Measurements from ENCODE around the gene RNF43.
A peak's percentile ranks its signal among the peaks of the same experiment; 100 is the strongest.

RNF43 gene

GRCh38 chr17:58388302-58389190 lies 28.8 kb downstream of the RNF43 start:
- Histone ChIP-seq H3K27ac (ENCODE audit: low read length) (no peak overlapping the region), H3K27me3 (ENCODE audit: insufficient read depth, low read length) (no peaks in the 10 kb centered on the region), H3K4me1 (ENCODE audit: insufficient read depth, low read length) (peaks cover 19% of the 10 kb centered on the region)

GRCh38 chr17:58387834-58388233 lies 29.5 kb downstream of the RNF43 start:
- no peak overlapping the region for H3K4me3 ChIP-seq (ENCODE audit: low read length)
- no peak overlapping the region for H3K27ac ChIP-seq (ENCODE audit: low read length)
- no peak overlapping the region for H3K9ac ChIP-seq (ENCODE audit: low read depth, low read length)
- H3K4me1 ChIP-seq (ENCODE audit: insufficient read depth, low read length), result peaks cover 19% of the 10 kb centered on the region
- no peaks in the 10 kb centered on the region for H3K36me3 ChIP-seq (ENCODE audit: insufficient read depth, low read depth, low read length)
- H3K27me3 ChIP-seq (ENCODE audit: insufficient read depth, low read length), result no peaks in the 10 kb centered on the region
- no peaks in the 10 kb centered on the region for H3K9me3 ChIP-seq (ENCODE audit: insufficient read depth, low read depth, low read length)

More at GRCh38 chr17:58388302-58389190, 28.8 kb downstream of the RNF43 start:
- no peak overlapping the region for H3K9ac ChIP-seq (ENCODE audit: low read depth, low read length)
- H3K36me3 ChIP-seq (ENCODE audit: insufficient read depth, low read depth, low read length), result no peaks in the 10 kb centered on the region
- H3K4me3 ChIP-seq (ENCODE audit: low read length), result peak overlapping the region; percentile 39; the same call in 1 of the 2 replicates
- H3K9me3 ChIP-seq (ENCODE audit: insufficient read depth, low read depth, low read length), result no peaks in the 10 kb centered on the region

GRCh38 chr17:58386708-58387107 lies 30.6 kb downstream of the RNF43 start:
- Histone ChIP-seq H3K4me3 (ENCODE audit: low read length) (no peak overlapping the region), H3K9me3 (ENCODE audit: insufficient read depth, low read depth, low read length) (no peaks in the 10 kb centered on the region), H3K27me3 (ENCODE audit: insufficient read depth, low read length) (no peaks in the 10 kb centered on the region), H3K27ac (ENCODE audit: low read length) (no peak overlapping the region), H3K4me1 (ENCODE audit: insufficient read depth, low read length) (peaks cover 19% of the 10 kb centered on the region), H3K36me3 (ENCODE audit: insufficient read depth, low read depth, low read length) (no peaks in the 10 kb centered on the region), H3K9ac (ENCODE audit: low read depth, low read length) (no peak overlapping the region)

- Histone ChIP-seq H3K4me1 (ENCODE audit: insufficient read depth, low read length) (peaks cover 19% of the 10 kb centered on the region), H3K9me3 (ENCODE audit: insufficient read depth, low read depth, low read length) (no peaks in the 10 kb centered on the region), H3K27me3 (ENCODE audit: insufficient read depth, low read length) (no peaks in the 10 kb centered on the region), H3K4me3 (ENCODE audit: low read length) (no peak overlapping the region), H3K36me3 (ENCODE audit: insufficient read depth, low read depth, low read length) (no peaks in the 10 kb centered on the region), H3K27ac (ENCODE audit: low read length) (no peak overlapping the region), H3K9ac (ENCODE audit: low read depth, low read length) (no peak overlapping the region)
Observed at GRCh38 chr17:58385359-58385899, 31.9 kb downstream of the RNF43 start.

GRCh38 chr17:58384897-58385296 lies 32.4 kb downstream of the RNF43 start:
- Histone ChIP-seq H3K4me1 (ENCODE audit: insufficient read depth, low read length) (peaks cover 19% of the 10 kb centered on the region), H3K9me3 (ENCODE audit: insufficient read depth, low read depth, low read length) (no peaks in the 10 kb centered on the region), H3K4me3 (ENCODE audit: low read length) (no peak overlapping the region), H3K27me3 (ENCODE audit: insufficient read depth, low read length) (no peaks in the 10 kb centered on the region), H3K9ac (ENCODE audit: low read depth, low read length) (no peak overlapping the region), H3K36me3 (ENCODE audit: insufficient read depth, low read depth, low read length) (no peaks in the 10 kb centered on the region), H3K27ac (ENCODE audit: low read length) (no peak overlapping the region)

GRCh38 chr17:58383892-58384462 lies 33.4 kb downstream of the RNF43 start:
- Histone ChIP-seq H3K36me3 (ENCODE audit: insufficient read depth, low read depth, low read length) (no peaks in the 10 kb centered on the region), H3K4me3 (ENCODE audit: low read length) (no peak overlapping the region), H3K9ac (ENCODE audit: low read depth, low read length) (no peak overlapping the region), H3K27me3 (ENCODE audit: insufficient read depth, low read length) (no peaks in the 10 kb centered on the region), H3K27ac (ENCODE audit: low read length) (no peak overlapping the region), H3K9me3 (ENCODE audit: insufficient read depth, low read depth, low read length) (no peaks in the 10 kb centered on the region), H3K4me1 (ENCODE audit: insufficient read depth, low read length) (peaks cover 13% of the 10 kb centered on the region)

GRCh38 chr17:58382872-58383242 lies 34.5 kb downstream of the RNF43 start:
- Histone ChIP-seq H3K4me3 (ENCODE audit: low read length) (no peak overlapping the region), H3K9ac (ENCODE audit: low read depth, low read length) (no peak overlapping the region), H3K27ac (ENCODE audit: low read length) (no peak overlapping the region), H3K9me3 (ENCODE audit: insufficient read depth, low read depth, low read length) (no peaks in the 10 kb centered on the region), H3K27me3 (ENCODE audit: insufficient read depth, low read length) (no peaks in the 10 kb centered on the region), H3K4me1 (ENCODE audit: insufficient read depth, low read length) (peaks cover 4% of the 10 kb centered on the region; the same call in 1 of the 2 replicates), H3K36me3 (ENCODE audit: insufficient read depth, low read depth, low read length) (no peaks in the 10 kb centered on the region)

- H3K4me1 ChIP-seq (ENCODE audit: insufficient read depth, low read length), result peaks cover 5% of the 10 kb centered on the region
- H3K27ac ChIP-seq (ENCODE audit: low read length), result no peak overlapping the region
- no peaks in the 10 kb centered on the region for H3K36me3 ChIP-seq (ENCODE audit: insufficient read depth, low read depth, low read length)
- no peaks in the 10 kb centered on the region for H3K27me3 ChIP-seq (ENCODE audit: insufficient read depth, low read length)
- H3K9me3 ChIP-seq (ENCODE audit: insufficient read depth, low read depth, low read length), result no peaks in the 10 kb centered on the region
- no peak overlapping the region for H3K4me3 ChIP-seq (ENCODE audit: low read length)
- H3K9ac ChIP-seq (ENCODE audit: low read depth, low read length), result no peak overlapping the region
Observed at GRCh38 chr17:58382108-58382871, 35.0 kb downstream of the RNF43 start.

GRCh38 chr17:58381124-58382035 lies 36.0 kb downstream of the RNF43 start:
- Histone ChIP-seq H3K9ac (ENCODE audit: low read depth, low read length) (no peak overlapping the region), H3K4me1 (ENCODE audit: insufficient read depth, low read length) (peaks cover 14% of the 10 kb centered on the region), H3K36me3 (ENCODE audit: insufficient read depth, low read depth, low read length) (no peaks in the 10 kb centered on the region), H3K9me3 (ENCODE audit: insufficient read depth, low read depth, low read length) (no peaks in the 10 kb centered on the region), H3K27ac (ENCODE audit: low read length) (no peak overlapping the region), H3K27me3 (ENCODE audit: insufficient read depth, low read length) (no peaks in the 10 kb centered on the region), H3K4me3 (ENCODE audit: low read length) (no peak overlapping the region)

GRCh38 chr17:58380207-58381123 lies 36.9 kb downstream of the RNF43 start:
- Histone ChIP-seq H3K9ac (ENCODE audit: low read depth, low read length) (no peak overlapping the region), H3K4me1 (ENCODE audit: insufficient read depth, low read length) (peaks cover 22% of the 10 kb centered on the region), H3K27ac (ENCODE audit: low read length) (no peak overlapping the region), H3K27me3 (ENCODE audit: insufficient read depth, low read length) (no peaks in the 10 kb centered on the region), H3K9me3 (ENCODE audit: insufficient read depth, low read depth, low read length) (no peaks in the 10 kb centered on the region), H3K4me3 (ENCODE audit: low read length) (no peak overlapping the region), H3K36me3 (ENCODE audit: insufficient read depth, low read depth, low read length) (no peaks in the 10 kb centered on the region)

Measured in iPS-20b (cell line).